ENCODE data around the gene PTEN.

DNA sequence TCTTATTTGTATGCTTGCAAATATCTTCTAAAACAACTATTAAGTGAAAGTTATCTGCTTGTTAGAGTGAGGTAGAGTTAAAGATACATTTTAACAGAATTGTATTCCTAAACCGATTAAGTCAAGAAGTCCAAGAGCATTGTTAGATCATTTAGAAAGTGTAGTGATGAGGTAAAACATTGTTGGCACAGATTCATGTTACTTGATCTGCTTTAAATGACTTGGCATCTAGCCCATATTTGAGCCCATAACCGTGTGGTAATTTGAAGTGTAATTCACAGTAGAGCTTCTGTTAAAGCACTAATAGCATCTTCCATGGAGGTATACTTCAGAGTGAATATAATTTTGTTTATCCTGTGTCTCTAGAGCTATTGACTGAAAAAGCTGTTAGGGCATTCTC lies 62.1 kb downstream of the PTEN start:
- TF ChIP-seq, protein P1, sequence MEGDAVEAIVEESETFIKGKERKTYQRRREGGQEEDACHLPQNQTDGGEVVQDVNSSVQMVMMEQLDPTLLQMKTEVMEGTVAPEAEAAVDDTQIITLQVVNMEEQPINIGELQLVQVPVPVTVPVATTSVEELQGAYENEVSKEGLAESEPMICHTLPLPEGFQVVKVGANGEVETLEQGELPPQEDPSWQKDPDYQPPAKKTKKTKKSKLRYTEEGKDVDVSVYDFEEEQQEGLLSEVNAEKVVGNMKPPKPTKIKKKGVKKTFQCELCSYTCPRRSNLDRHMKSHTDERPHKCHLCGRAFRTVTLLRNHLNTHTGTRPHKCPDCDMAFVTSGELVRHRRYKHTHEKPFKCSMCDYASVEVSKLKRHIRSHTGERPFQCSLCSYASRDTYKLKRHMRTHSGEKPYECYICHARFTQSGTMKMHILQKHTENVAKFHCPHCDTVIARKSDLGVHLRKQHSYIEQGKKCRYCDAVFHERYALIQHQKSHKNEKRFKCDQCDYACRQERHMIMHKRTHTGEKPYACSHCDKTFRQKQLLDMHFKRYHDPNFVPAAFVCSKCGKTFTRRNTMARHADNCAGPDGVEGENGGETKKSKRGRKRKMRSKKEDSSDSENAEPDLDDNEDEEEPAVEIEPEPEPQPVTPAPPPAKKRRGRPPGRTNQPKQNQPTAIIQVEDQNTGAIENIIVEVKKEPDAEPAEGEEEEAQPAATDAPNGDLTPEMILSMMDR (IDR thresholded peaks at IDR 0.05): no peak
- no peak for TF ChIP-seq POLR2A (IDR thresholded peaks at IDR 0.05)

Measured in esophagus squamous epithelium (tissue), 4 donors.